ENCODE data around the gene ENTPD8.

The ENTPD8 gene

GRCh38 chr9:137445930-137446431 is 4.8 kb upstream of the ENTPD8 start:
- no peak for DNase-seq

GRCh38 chr9:137445275-137445807 is 4.2 kb upstream of the ENTPD8 start:
- peak; percentile 84 for DNase-seq

GRCh38 chr9:137444106-137444790 is 3.1 kb upstream of the ENTPD8 start:
- DNase-seq, result no peak

GRCh38 chr9:137441935-137442321 is 771 bp upstream of the ENTPD8 start:
- no peak for DNase-seq

DNA sequence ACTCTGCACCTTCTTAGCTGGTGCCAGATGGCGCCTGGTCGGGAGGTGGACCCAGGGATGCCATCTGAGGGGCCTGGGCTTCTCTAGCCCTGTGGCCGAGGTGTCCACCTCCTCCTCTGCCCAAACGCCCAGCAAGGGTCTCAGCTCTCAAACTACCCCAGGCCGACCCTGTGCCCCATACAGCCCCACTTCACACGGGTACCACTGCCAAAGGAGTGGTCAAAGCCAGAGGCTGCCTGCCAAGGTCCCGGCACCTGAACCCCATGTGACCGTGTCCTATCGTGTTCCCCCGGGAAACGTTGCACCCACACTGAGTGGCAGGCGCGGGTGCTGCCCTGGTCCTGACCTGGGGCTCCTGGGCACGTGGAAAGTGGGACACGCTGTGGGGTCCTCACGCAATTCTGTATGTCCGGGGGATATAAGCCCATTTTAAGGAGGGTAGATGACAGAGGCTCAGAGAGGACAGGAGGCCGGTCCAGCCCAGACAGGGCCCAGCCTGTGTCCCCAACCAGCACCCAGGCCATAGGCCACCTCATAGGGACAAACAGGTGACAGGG is 1.9 kb downstream of the ENTPD8 start:
- DNase-seq, result no peak

GRCh38 chr9:137438591-137439157 is 2.5 kb downstream of the ENTPD8 start:
- no peak for DNase-seq

DNA sequence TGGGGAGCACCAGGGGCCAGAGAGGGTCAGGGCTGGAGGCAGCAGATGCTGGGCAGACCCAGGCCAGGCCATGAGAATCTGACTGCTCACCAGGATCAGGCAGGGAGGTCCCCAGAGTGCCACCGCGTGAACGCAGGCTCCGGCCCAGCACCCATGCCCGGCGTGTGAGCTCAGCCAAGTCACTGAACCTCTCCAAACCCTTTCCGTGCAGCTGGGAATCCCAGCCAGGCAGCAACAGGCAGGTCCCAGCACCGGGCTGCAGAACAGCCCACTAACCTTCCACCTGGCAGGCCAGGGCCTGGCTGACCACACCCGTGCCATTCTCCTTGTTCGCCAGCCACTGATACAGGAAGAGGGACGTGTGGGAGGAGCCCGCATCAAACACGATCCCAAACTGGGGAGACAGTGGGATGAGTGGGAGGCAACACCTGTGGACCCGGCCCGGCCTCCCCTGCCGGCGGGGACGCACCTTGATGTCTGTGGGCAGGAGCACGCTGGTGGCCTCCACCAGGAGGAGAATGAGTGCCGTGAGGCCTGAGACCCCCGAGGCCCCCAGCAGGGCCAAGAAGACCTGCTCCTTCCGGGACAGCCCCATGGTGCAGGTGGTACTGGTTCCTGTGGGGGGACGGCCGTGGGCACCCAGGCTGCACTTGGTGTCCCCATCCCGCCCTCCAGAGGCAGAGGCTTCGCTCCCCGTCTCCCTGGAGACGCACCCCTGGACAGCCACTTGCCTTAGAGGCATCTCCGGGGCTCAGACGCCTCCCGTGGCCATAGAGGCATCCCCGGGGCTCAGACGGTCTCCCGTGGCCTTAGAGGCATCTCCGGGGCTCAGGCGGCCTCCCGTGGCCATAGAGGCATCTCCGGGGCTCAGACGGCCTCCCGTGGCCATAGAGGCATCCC is 3.2 kb downstream of the ENTPD8 start:
- no peak for DNase-seq

- DNase-seq, result no peak
Measured at GRCh38 chr9:137436761-137437600, 4.2 kb downstream of the ENTPD8 start.

DNA sequence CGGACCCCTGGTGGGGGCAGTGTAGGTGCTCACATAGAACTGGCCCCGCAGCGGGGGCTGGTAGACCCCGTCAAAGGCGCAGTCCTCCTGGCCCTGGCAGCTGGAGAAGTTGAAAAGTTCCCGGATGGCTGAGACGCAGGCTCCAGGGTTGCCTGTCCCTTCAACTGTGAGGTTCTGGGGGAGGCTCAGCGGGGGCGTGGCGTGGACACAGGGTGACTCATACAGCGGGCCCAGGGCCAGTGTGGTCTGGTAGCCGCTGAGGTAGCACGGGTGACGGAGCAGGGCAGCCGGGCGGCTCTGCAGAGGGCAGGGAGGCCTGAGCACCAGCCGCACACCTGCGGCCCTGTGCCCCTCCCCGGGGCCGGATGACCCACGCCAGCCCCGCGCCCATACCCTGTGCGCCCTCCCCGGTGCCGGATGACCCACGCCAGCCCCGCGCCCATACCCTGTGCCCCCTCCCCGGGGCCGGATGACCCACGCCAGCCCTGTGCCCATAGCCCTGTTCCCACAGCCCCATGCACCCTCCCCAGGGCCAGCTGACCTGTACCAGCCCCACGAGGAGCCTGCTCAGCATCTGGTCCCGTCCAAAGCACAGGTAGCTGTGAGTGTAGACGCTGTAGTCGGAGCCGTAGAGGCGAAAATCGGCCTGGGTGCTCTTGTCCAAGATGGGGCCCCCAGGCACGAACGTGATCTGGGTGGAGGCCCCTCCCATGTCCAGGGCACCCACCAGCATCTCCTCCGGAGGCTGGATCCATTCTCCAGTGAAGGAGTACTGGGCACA is 5.0 kb downstream of the ENTPD8 start:
- no peak for DNase-seq

DNA sequence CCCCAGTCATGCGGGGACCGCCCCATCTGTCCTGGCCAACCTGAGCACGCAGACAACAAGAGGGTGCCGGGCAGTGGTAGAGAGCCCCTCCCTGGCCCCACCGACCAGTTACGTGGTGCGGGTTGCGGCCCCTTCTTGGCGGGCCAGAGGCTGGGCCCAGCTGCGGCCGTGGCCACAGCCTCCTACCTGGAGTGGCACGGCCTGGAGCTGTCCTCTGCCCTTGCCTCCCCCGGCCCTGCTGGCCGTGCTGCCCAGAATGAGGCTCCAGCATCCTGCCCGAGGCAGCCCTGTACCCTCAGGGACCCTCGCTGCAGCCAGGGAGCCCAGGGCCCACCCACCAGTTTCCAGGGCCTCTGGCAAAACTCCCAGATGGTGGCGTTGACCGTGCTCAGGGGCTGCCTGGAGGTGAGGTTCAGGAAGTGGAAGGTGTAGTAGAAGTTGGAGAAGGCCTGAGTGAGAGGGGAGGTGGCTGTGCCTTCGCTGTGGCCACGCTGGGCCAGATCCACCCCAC is 5.7 kb downstream of the ENTPD8 start:
- no peak for DNase-seq

DNA sequence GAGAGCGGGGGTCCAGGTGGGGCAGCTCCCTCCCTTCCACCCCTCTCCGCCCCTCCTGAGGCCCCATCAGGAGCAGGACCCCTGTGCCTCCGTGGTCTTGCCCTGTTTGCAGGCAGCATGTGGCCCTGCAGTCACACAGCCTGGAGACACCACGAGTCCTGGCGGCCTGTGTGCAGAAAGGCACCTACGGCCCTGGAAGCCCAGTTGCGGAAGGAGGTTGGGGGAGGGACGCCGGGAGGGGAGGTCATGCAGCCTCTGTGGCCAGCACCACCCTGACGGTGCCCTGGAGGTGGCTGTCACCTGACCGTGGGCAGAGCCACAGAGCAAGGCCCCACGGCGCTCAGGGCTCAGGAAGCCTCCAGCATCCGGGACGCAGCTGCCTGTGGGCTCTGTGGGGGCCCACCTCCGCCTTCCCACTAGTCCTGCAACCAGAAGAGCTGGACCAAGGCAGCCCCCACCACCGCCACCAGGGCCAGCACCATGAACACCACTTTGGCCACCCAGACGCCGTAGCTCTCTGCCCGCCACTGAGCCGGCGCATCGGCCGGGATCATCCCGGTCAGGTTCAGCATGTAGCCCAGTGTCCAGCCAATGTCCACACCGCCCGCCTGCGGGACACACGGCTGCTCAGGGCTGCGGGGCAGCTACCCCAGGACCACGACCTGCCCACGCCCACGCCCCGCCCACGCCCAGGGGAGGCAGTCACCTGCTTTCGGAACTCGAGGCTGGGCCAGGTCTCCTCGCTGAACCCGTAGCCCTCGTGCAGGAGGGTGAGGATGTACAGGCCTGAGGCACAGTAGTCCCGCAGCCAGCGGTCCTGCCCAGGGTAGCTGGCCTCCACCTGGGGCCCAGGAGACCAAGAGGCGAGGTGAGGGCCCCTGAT is 6.4 kb downstream of the ENTPD8 start:
- DNase-seq, result no peak

DNA sequence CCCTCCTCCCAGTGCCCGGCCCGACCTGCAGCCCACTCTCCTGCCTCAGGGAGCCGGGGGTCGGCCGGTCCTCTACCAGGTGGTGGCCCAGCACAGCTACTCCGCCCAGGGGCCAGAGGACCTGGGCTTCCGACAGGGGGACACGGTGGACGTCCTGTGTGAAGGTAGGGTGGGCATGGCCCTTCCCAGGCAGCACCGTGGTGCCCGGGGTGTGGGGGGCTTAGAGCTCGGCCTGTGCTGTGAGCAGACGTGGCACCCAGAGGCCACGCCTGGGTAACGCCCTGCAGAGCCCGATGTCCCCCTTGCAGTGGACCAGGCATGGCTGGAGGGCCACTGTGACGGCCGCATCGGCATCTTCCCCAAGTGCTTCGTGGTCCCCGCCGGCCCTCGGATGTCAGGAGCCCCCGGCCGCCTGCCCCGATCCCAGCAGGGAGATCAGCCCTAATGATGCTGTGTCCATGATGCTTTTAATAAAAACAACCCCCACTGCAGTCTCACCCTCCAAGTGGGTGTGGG is 7.2 kb downstream of the ENTPD8 start:
- DNase-seq, result no peak

GRCh38 chr9:137433349-137433915 is 7.7 kb downstream of the ENTPD8 start:
- DNase-seq, result no peak

DNA sequence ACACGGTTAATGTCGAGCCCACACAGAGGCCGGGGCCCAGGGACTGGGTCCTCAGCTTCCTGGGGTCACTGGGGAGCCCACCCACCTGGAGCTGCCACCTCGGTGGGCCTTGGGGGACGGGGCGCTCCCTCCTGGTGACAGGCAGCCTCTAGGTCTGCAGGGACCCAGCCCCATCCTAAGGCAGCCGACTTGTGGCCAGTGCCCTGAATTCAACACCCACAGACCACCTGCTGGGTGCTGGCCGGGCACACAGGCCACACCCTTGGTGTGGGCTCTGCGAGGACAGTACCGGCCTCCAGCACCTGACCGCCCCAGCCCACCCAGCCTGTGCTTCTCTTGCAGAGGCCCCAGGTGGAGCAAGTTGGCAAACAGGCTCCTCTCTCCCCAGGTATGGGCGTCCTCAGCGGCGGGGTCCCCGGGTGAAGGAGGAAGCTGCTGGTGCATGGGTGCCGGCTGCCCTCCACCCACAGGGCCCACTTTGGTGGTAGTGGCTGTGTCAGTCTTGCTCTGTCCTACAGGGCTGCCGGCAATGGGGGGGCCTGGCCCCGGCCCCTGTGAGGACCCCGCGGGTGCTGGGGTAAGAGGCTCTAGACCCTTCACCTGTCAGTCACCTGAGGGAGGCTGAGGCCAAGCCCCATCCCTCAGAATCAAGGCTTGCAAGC is 8.3 kb downstream of the ENTPD8 start:
- no peak for DNase-seq

DNA sequence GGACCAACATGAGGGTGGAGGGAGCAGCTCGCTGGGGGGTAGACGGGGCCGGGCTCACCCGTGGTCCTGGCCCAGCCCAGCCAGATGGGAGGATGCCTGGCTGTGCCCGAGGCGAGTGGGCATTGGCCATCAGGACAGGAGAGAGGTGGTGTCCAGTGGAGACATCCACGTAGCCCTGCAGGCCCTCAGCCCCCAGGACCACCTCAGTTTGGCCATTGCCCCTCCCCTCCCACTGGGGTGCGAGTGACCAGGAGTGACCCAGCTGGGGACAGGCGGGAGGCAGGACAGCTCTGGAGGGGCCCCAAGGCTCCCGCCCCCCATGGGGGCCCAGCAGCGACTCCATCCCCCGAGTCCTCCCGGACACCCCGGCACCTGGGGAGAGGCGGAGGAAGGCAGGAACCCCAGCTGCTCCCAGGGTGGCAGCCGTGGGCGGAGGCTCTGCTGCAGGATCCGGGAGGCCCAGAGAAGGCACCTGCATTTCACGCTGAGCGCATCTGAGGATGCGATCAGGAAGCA is 9.7 kb downstream of the ENTPD8 start:
- DNase-seq, result no peak

GRCh38 chr9:137430723-137431415 is 10.3 kb downstream of the ENTPD8 start:
- DNase-seq, result no peak

DNA sequence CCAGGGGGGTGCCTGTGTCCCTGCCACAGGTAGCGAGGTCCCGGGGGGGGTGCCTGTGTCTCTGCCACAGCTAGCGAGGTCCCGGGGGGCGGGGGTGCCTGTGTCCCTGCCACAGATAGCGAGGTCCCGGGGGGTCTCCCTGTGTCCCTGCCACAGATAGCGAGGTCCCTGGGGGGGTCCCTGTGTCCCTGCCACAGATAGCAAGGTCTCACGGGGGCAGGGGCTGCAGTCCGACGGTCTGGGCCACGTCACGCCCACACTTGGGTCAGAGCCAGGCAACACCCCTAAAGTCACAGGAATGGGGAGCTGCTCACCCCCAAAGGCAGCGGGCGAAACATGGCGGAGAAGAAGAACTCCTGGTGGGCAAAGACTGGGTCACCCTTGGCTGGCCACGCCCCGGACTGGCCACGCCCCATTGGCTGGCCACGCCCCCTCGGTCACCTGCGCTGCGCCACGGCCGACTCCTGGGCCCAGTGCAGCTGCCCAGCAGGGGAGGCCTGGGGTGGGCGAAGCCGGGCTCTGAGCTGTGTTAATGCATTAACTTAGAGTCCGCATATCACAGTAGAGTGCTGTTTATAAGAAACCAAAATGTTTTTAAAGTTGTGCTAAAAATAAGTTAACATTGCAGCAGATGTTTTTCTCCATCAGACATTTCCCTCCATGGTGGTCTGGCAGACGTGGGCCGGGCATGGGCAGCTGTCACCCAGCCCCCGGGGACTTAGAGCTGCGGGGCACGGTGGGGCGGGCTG is 11.0 kb downstream of the ENTPD8 start:
- no peak for DNase-seq

Measured in stimulated activated CD4-positive, alpha-beta T cell treated with anti-CD3 and anti-CD28 coated beads, Interleukin-12 subunit alpha, Interleukin-12 subunit beta, amount 100 ng/mL, for 4 hours (primary cell).